Suprapubic skin (tissue), 4 donors: ENCODE measurements around the gene ZNF200.

ENCODE experiments used
- POLR2A ChIP-seq, 2 donors: fragments of 450-650 bp; IDR thresholded peaks; one replicate each; pipeline ENCODE4 v1.6.1; 2017; ENCODE audit warnings: antibody characterized with exemption in 2 of 2, mild to moderate bottlenecking in 2 of 2, moderate library complexity in 2 of 2
- POLR2AphosphoS5 ChIP-seq, 3 donors: sonication (generic); formaldehyde crosslinking; IDR thresholded peaks; one replicate each; pipeline ENCODE4 v1.6.1; 2017; ENCODE audit warnings: antibody characterized with exemption in 3 of 3
- TF ChIP-seq, protein P1 (sequence below), 2 donors: fragments of 200-600 bp in 1 of 2; fragments of 450-650 bp in 1 of 2; sonication (generic) in 1 of 2; IDR thresholded peaks; one replicate each; pipeline ENCODE4 v1.5.1; 2016 to 2019; ENCODE audit warnings: antibody characterized with exemption in 2 of 2, mild to moderate bottlenecking in 1 of 2, moderate library complexity in 1 of 2

- TF ChIP-seq, protein P1, sequence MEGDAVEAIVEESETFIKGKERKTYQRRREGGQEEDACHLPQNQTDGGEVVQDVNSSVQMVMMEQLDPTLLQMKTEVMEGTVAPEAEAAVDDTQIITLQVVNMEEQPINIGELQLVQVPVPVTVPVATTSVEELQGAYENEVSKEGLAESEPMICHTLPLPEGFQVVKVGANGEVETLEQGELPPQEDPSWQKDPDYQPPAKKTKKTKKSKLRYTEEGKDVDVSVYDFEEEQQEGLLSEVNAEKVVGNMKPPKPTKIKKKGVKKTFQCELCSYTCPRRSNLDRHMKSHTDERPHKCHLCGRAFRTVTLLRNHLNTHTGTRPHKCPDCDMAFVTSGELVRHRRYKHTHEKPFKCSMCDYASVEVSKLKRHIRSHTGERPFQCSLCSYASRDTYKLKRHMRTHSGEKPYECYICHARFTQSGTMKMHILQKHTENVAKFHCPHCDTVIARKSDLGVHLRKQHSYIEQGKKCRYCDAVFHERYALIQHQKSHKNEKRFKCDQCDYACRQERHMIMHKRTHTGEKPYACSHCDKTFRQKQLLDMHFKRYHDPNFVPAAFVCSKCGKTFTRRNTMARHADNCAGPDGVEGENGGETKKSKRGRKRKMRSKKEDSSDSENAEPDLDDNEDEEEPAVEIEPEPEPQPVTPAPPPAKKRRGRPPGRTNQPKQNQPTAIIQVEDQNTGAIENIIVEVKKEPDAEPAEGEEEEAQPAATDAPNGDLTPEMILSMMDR (IDR thresholded peaks at IDR 0.05): no peak
- TF ChIP-seq POLR2AphosphoS5 (IDR thresholded peaks at IDR 0.05) (no peak), POLR2A (IDR thresholded peaks at IDR 0.05) (no peak)
Measured at GRCh38 chr16:3274947-3275346, 40.0 kb upstream of the ZNF200 start.
